Osteocyte (in vitro differentiated cells): Measurements from ENCODE around the gene CNTFR. TPM values are rescaled to one million over a fixed set of nuclear protein-coding genes. Genes with fewer than 3 reads are reported as not detected.
A peak's percentile ranks its signal among the peaks of the same experiment; 100 is the strongest.

ENCODE experiments used
- DNase-seq: peaks from one replicate; pipeline ENCODE4 v3.0.0; 2021; ENCODE audit warnings: mixed read lengths; ENCODE audit not compliant: unreplicated experiment; ENCODE audit errors: extremely low spot score
- H3K27ac Mint-ChIP-seq: one replicate; pipeline ENCODE4 v1.8.0; 2021; ENCODE audit warnings: mild to moderate bottlenecking, mixed read lengths; ENCODE audit not compliant: unreplicated experiment
- H3K27me3 Mint-ChIP-seq: one replicate; pipeline ENCODE4 v1.8.0; 2021; ENCODE audit warnings: mixed read lengths; ENCODE audit not compliant: unreplicated experiment
- H3K36me3 Mint-ChIP-seq: one replicate; pipeline ENCODE4 v1.8.0; 2021; ENCODE audit warnings: mixed read lengths; ENCODE audit not compliant: unreplicated experiment
- H3K4me1 Mint-ChIP-seq: one replicate; pipeline ENCODE4 v1.8.0; 2021; ENCODE audit warnings: mixed read lengths; ENCODE audit not compliant: unreplicated experiment
- H3K4me3 Mint-ChIP-seq: one replicate; pipeline ENCODE4 v1.8.0; 2021; ENCODE audit warnings: mild to moderate bottlenecking, moderate library complexity, mixed read lengths; ENCODE audit not compliant: unreplicated experiment
- H3K9me3 Mint-ChIP-seq: one replicate; pipeline ENCODE4 v1.8.0; 2021; ENCODE audit warnings: mixed read lengths; ENCODE audit not compliant: unreplicated experiment
- CTCF ChIP-seq: fragments of 200-600 bp; sonication (generic); IDR thresholded peaks from 2 replicates; pipeline ENCODE4 v1.5.0; 2021; ENCODE audit warnings: antibody characterized with exemption, mild to moderate bottlenecking, moderate library complexity
- total RNA-seq: library from RNA; stranded (reverse); gene quantifications from 2 replicates; pipeline ENCODE4 v1.2.1, GENCODE V29; 2021

CNTFR gene
- total RNA-seq, 1 donor from 2014 or later, result not detected

GRCh38 chr9:34576597-34577399, 12.7 kb downstream of the CNTFR start:
- Mint-ChIP-seq H3K4me3 (peak overlapping the region; percentile 75), H3K9me3 (no peaks in the 10 kb centered on the region), H3K27ac (no peak overlapping the region), H3K27me3 (peaks cover 55% of the 10 kb centered on the region), H3K36me3 (no peaks in the 10 kb centered on the region), H3K4me1 (peaks cover 10% of the 10 kb centered on the region)
- TF ChIP-seq CTCF, result no peak
- no peak for DNase-seq

GRCh38 chr9:34575862-34576596, 13.5 kb downstream of the CNTFR start:
- no peaks in the 10 kb centered on the region for H3K36me3 Mint-ChIP-seq
- H3K27ac Mint-ChIP-seq, result no peak overlapping the region
- H3K27me3 Mint-ChIP-seq, result peaks cover 49% of the 10 kb centered on the region
- TF ChIP-seq CTCF, result no peak
- no peak overlapping the region for H3K4me3 Mint-ChIP-seq
- H3K4me1 Mint-ChIP-seq, result peaks cover 10% of the 10 kb centered on the region
- no peak for DNase-seq
- no peaks in the 10 kb centered on the region for H3K9me3 Mint-ChIP-seq

- no peak overlapping the region for H3K4me3 Mint-ChIP-seq
- no peaks in the 10 kb centered on the region for H3K9me3 Mint-ChIP-seq
- DNase-seq, result no peak
- TF ChIP-seq CTCF, result no peak
- peaks cover 10% of the 10 kb centered on the region for H3K4me1 Mint-ChIP-seq
- H3K36me3 Mint-ChIP-seq, result no peaks in the 10 kb centered on the region
- no peak overlapping the region for H3K27ac Mint-ChIP-seq
- peaks cover 41% of the 10 kb centered on the region for H3K27me3 Mint-ChIP-seq
These were observed 14.3 kb downstream of the CNTFR start for GRCh38 chr9:34575241-34575640.

GRCh38 chr9:34574571-34574970, 15.0 kb downstream of the CNTFR start:
- Mint-ChIP-seq H3K9me3 (no peaks in the 10 kb centered on the region), H3K36me3 (no peaks in the 10 kb centered on the region), H3K27me3 (peaks cover 41% of the 10 kb centered on the region), H3K4me3 (no peak overlapping the region), H3K27ac (no peak overlapping the region), H3K4me1 (peaks cover 10% of the 10 kb centered on the region)
- TF ChIP-seq CTCF, result no peak
- no peak for DNase-seq
